Activated CD8-positive, alpha-beta T cell treated with anti-CD3 and anti-CD28 coated beads, Interleukin-2, amount 10 ng/mL, durations not matched to agents 7 days and 5 days (primary cell): ENCODE data around the gene AMPH. TPM values are rescaled to one million over a fixed set of nuclear protein-coding genes. Genes with fewer than 3 reads are reported as not detected.
"Not testable (repeated sequence)": the region's sequence is repeated elsewhere in the genome, so short reads cannot be mapped to it uniquely, and the experiment has no call there.

Source experiments
- ATAC-seq: fragments of 150-1000 bp; cut with Tn5 transposase; one replicate; pipeline ENCODE4 v1.10.0; 2021; ENCODE audit warnings: moderate library complexity
- CTCF ChIA-PET: fragments of 350-600 bp; sonication (Branson Sonifier 250); formaldehyde crosslinking; loops from one replicate; lab custom pipeline; 2021; ENCODE audit warnings: antibody characterized with exemption; lab: Charles Lee
- POLR2A ChIA-PET: fragments of 350-600 bp; sonication (Branson Sonifier 250); formaldehyde crosslinking; loops from one replicate; lab custom pipeline; 2021; ENCODE audit warnings: antibody characterized with exemption; lab: Charles Lee
- DNase-seq: peaks from one replicate; pipeline ENCODE4 v3.0.0-alpha.2; 2020
- H3K27ac Mint-ChIP-seq: one replicate; pipeline ENCODE4 v1.8.0; 2021; ENCODE audit warnings: mild to moderate bottlenecking, mixed read lengths
- H3K27me3 Mint-ChIP-seq: one replicate; pipeline ENCODE4 v1.8.0; 2021; ENCODE audit warnings: low read depth, mixed read lengths
- H3K36me3 Mint-ChIP-seq: one replicate; pipeline ENCODE4 v1.8.0; 2021; ENCODE audit warnings: low read depth, mixed read lengths
- H3K4me1 Mint-ChIP-seq: one replicate; pipeline ENCODE4 v1.8.0; 2021; ENCODE audit warnings: low read depth, mixed read lengths
- H3K4me3 Mint-ChIP-seq: one replicate; pipeline ENCODE4 v1.8.0; 2021; ENCODE audit warnings: mild to moderate bottlenecking, mixed read lengths
- H3K9me3 Mint-ChIP-seq: one replicate; pipeline ENCODE4 v1.8.0; 2022; ENCODE audit warnings: mixed read lengths; ENCODE audit not compliant: insufficient read depth
- total RNA-seq, 2 experiments: library from RNA; stranded (reverse); gene quantifications; one replicate each; pipeline ENCODE4 v1.2.3, GENCODE V29; 2021

AMPH gene
- total RNA-seq, 2 experiments from 2014 or later, result not detected

DNA sequence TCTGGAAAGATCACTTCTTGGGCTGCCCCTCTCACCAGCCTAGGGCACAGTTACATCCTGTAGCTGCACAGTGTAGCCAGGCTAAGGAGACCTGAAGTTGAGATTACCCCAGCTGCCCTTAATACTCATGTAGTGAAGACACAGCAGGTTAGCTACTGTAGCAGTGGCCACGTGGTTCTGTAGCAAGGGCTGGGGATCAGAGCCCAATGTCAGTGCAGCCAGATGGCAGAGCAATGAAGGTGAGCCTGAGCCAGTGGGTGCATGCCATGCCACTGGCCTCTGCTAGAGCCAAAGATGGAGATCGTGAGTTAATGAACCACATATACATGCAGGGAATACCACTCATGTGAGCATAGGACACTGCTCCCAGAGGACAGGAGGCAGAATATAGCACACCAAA lies 15.5 kb downstream of the AMPH start:
- no peaks in the 10 kb centered on the region for H3K9me3 Mint-ChIP-seq
- no peak overlapping the region for H3K27ac Mint-ChIP-seq
- ChIA-PET CTCF (interaction anchor here (1.6 kb wide), 1 partner anchor 217 kb away, joined by 3 read pairs; no protein-coding TSS in a partner anchor), POLR2A (no interaction called here)
- H3K4me3 Mint-ChIP-seq, result no peak overlapping the region
- DNase-seq (no peak), ATAC-seq (no peak)
- no peaks in the 10 kb centered on the region for H3K4me1 Mint-ChIP-seq
- no peaks in the 10 kb centered on the region for H3K36me3 Mint-ChIP-seq
- peaks cover 16% of the 10 kb centered on the region for H3K27me3 Mint-ChIP-seq

DNA sequence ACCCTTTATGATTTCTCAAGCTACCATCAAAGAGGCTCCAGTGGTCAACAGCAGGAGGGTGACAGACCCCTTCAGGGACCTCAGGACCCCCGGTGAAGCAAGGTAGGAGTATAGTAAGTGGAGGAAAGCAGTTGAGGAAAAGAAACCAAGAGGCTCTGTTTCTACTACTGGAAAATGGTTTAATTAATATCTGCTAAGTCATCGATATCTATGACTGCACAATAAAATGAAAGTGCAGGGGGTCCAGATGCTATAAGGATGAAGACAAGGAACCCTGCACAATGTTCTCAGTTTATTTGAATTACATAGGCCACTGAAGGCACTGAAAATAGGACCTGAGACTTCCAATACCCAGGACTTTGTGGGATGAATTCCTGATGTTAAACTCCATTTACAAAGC lies 23.7 kb downstream of the AMPH start:
- Mint-ChIP-seq H3K4me3 (no peak overlapping the region), H3K27me3 (peaks cover 7% of the 10 kb centered on the region), H3K9me3 (no peaks in the 10 kb centered on the region), H3K27ac (no peak overlapping the region), H3K36me3 (no peaks in the 10 kb centered on the region), H3K4me1 (no peaks in the 10 kb centered on the region)
- ATAC-seq (no peak), DNase-seq (no peak)
- CTCF ChIA-PET, result interaction anchor here (0.6 kb wide), 1 partner anchor 939 kb away, joined by 3 read pairs; no protein-coding TSS in a partner anchor
- POLR2A ChIA-PET, result no interaction called here

DNA sequence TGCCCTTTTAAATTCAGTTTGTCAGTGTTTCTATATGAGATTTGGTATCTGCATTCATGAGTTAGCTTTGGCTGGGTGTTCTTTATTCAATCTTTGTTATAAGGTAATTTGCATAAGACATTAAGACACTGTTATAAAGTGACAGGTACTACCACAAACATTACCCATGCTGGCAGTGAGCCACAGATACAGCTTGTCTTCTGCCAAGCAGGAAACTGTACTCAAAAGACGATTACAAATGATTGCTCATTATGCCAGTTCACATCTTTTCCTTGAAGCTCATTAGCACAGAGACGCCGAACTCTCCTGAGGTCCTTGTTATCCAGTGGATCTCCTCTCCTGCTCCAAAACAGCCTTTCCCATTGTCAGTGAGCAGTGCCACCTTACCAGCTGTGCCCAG lies 30.4 kb downstream of the AMPH start:
- Mint-ChIP-seq H3K4me3 (no peak overlapping the region), H3K27me3 (no peaks in the 10 kb centered on the region), H3K9me3 (no peaks in the 10 kb centered on the region), H3K27ac (no peak overlapping the region), H3K4me1 (no peaks in the 10 kb centered on the region), H3K36me3 (no peaks in the 10 kb centered on the region)
- ATAC-seq, result no peak
- ChIA-PET POLR2A (interaction anchor here (0.6 kb wide), 1 partner anchor 32 kb away, joined by 3 read pairs; no protein-coding TSS in a partner anchor), CTCF (no interaction called here)
- DNase-seq, result no peak

DNA sequence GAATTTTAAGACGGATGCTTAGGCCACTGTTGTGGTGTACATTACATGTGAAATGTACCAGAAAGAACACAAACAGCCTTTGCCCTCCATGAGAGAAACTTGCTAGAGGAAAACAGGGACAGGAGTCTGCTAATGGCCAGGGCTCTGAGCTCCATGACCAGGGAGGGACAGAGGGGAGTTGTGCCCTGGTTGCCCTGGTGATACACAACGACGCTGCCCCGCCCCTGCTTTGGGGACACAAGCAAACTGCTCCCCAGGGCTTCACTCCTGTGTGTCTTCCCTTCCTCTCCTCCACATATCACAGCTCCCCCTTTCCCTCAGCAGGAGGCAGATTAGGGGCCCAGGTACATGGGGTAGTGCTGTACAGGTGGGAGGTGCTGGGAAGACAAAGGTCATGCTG lies 36.2 kb downstream of the AMPH start:
- H3K27me3 Mint-ChIP-seq, result peaks cover 3% of the 10 kb centered on the region
- no peak for ATAC-seq
- no peak for DNase-seq
- ChIA-PET POLR2A (no interaction called here), CTCF (no interaction called here)
- H3K36me3 Mint-ChIP-seq, result no peaks in the 10 kb centered on the region
- no peak overlapping the region for H3K4me3 Mint-ChIP-seq
- H3K9me3 Mint-ChIP-seq, result no peaks in the 10 kb centered on the region
- H3K27ac Mint-ChIP-seq, result no peak overlapping the region
- no peaks in the 10 kb centered on the region for H3K4me1 Mint-ChIP-seq

DNA sequence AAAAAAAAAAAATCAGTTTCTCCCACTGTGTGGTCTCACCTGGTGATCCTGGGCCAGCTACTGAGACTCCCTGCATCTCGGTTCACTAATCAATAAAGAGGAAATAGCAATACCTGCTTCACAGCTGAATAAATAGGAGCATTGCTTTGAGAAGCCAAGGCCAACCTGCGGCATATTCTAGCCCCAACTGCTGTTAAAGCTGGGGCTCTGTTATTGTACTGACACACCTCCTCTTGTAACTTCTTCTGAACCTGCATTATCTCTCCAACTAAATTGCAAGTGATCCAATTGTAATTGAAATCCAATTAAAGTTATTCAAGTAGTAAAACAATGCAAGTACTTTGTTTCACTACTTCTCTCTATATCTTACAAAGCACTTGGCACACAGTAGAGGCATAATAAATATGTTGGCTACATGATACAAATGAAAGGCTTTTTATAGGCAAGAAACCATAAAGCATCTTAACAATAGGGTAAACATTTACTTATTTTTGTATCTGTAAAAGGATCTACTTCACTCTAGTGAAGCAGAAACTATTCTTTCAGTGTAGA lies 38.4 kb downstream of the AMPH start:
- no peaks in the 10 kb centered on the region for H3K9me3 Mint-ChIP-seq
- H3K36me3 Mint-ChIP-seq, result no peaks in the 10 kb centered on the region
- no peak overlapping the region for H3K4me3 Mint-ChIP-seq
- no peak for ATAC-seq
- ChIA-PET CTCF (no interaction called here), POLR2A (interaction anchor here (0.6 kb wide), 1 partner anchor 9 kb away, joined by 3 read pairs; no protein-coding TSS in a partner anchor)
- H3K4me1 Mint-ChIP-seq, result no peaks in the 10 kb centered on the region
- H3K27me3 Mint-ChIP-seq, result peaks cover 3% of the 10 kb centered on the region
- DNase-seq, result no peak
- H3K27ac Mint-ChIP-seq, result no peak overlapping the region

DNA sequence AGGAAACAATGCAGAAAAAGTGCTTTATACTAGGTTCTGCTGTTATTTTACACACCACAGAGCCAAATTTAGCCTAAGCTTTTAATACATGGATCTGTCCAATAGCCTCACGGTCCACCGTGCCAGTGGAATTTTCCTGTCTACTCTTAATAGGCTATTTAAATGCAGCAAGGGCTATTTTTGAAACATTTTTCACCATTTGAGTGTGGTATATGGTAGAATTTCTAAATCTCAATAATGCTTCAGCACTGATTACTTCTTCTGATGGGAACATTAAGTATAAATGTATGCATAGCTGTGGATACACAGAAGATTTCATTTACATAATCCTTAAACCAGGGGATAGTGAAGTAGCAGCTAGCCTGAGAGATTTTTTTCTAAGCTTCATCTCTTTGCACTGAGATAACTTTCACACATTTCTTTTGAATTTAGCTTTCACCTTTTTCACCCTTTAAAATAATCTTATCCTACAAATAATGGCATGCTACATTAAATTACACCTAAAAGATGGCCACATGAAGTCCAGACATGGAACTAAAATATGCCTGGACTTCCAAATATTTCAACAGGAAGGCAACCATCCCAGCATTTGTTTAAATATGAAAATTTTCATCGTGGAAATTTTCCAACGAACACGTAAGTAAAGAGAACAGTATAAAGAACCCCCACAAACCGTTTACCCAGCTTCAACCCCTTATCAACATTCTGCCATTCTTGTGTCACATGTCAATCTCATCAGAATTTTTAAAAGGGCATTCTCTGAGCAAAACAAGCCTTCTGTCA lies 45.4 kb downstream of the AMPH start:
- Mint-ChIP-seq H3K27me3 (peaks cover 6% of the 10 kb centered on the region), H3K9me3 (no peaks in the 10 kb centered on the region), H3K4me3 (no peak overlapping the region), H3K36me3 (no peaks in the 10 kb centered on the region), H3K27ac (no peak overlapping the region), H3K4me1 (no peaks in the 10 kb centered on the region)
- ChIA-PET POLR2A (no interaction called here), CTCF (no interaction called here)
- ATAC-seq, result no peak
- DNase-seq, result no peak

DNA sequence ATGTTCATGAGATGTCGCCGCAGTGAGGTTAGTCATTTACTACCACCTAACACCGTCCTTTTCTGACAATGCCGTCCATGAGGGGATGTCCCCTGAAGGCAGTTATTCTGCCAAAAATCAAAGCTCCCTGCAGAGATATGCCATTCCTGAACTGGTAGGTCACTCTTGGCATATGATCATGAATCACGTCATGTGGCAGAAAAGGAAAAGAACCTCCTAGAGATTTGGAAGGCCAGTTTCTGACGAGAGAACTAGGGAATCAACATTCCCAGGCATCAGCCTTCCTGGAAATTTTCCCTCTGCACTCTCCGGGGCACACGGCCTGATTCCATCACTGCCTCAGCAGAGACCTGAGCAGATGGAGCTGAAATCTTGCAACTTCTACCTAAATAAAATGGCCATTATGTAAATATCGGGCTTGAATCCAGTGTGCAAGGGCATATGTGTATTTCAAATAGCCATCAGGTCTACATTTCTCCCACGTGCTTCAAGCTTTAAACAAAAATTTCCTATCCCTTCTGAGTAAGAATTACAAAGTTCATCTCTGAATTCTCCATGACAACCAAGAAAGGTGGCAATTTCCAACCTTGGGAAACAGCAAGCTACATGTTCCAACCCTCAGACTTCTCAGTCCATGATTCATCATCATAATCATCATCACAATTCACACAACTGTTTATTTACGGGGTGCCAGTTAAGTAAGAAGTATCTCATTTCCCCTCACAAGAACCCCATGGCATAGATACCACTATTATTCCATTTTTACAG lies 46.5 kb downstream of the AMPH start:
- CTCF ChIA-PET, result no interaction called here
- Mint-ChIP-seq H3K27ac (no peak overlapping the region), H3K4me3 (no peak overlapping the region), H3K36me3 (no peaks in the 10 kb centered on the region), H3K4me1 (no peaks in the 10 kb centered on the region), H3K9me3 (no peaks in the 10 kb centered on the region), H3K27me3 (peaks cover 9% of the 10 kb centered on the region)
- DNase-seq (no peak), ATAC-seq (no peak)
- POLR2A ChIA-PET, result no interaction called here

DNA sequence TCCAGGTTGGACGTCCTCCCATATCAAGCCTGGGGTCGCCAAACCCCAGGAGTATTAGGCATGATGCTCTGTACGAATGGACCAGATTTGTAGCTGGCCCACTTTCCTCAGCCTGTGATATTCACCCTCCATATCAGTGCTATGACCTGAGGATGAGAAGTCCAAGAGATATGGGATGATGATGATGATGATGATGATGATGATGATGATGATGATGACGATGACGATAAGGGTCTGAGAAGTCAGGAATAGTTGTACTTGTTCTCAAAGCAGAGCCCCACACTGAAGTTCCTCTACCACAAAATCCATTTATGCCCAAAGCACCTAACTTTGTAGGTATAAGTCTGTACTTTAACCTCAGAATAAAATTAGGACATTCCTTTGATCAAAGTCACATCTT lies 50.7 kb downstream of the AMPH start:
- Mint-ChIP-seq H3K9me3 (peaks cover 5% of the 10 kb centered on the region), H3K27me3 (peaks cover 7% of the 10 kb centered on the region), H3K36me3 (no peaks in the 10 kb centered on the region), H3K4me1 (no peaks in the 10 kb centered on the region), H3K27ac (no peak overlapping the region), H3K4me3 (no peak overlapping the region)
- ChIA-PET CTCF (no interaction called here), POLR2A (no interaction called here)
- ATAC-seq (no peak), DNase-seq (no peak)

DNA sequence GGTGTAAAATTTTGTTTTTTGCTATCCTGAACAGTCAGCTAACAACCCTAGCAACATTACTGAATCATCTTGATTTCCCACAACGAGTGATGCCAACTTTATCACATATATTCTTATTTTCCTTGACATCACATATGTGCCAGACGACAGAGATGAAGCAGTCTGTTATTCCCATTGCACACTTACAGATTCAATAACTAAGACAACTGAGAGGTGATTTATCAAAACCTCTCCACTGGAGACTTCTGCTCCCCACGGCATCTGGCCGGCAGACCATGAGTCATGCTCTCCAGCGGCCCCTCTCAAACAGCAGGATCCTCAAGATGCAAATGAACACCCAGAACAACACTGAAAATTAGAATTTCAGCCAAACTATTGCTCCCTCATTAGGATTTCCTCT lies 57.1 kb downstream of the AMPH start:
- ChIA-PET POLR2A (no interaction called here), CTCF (no interaction called here)
- Mint-ChIP-seq H3K27me3 (peaks cover 3% of the 10 kb centered on the region), H3K4me1 (no peaks in the 10 kb centered on the region), H3K4me3 (no peak overlapping the region), H3K36me3 (no peaks in the 10 kb centered on the region), H3K9me3 (peaks cover 5% of the 10 kb centered on the region), H3K27ac (no peak overlapping the region)
- DNase-seq (no peak), ATAC-seq (no peak)

DNA sequence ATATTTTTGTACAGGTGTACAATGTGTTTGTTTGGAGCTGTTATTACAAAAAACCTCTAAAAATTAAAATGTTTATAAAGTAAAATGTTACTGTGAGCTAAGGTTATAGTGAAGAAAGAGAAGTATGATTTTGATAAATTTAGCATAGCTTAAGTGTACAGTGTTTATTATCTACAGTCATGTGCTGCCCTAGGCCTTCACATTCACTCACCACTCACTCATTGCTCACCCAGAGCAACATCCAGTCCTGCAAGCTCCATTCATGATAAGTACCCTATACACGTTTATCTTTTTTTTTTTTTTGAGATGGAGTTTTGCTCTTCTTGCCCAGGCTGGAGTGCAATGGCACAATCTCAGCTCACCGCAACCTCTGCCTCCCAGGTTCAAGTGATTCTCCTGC lies 59.6 kb downstream of the AMPH start:
- POLR2A ChIA-PET, CTCF ChIA-PET, ATAC-seq, H3K4me1 Mint-ChIP-seq, DNase-seq, H3K27me3 Mint-ChIP-seq, H3K27ac Mint-ChIP-seq, H3K4me3 Mint-ChIP-seq, H3K36me3 Mint-ChIP-seq, H3K9me3 Mint-ChIP-seq: not testable (repeated sequence)

DNA sequence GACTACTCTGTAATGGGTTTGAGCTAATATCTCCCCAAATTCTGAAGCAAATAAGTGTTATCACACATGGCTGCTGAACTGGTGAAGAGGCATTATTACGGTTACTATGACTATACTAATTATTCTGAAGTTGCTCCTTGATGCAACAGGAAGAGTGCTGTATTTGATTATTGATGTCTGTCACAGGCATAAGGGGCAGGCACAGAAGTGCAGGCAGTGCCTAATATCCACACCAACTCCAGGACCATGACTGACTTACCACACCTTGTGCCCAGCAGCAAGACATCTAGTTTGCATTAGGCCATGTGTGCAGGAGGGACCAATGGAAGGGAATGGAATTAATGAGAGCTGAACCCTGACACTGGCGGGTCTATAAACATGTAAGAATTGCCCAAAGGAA lies 62.7 kb downstream of the AMPH start:
- ChIA-PET POLR2A (no interaction called here), CTCF (no interaction called here)

DNA sequence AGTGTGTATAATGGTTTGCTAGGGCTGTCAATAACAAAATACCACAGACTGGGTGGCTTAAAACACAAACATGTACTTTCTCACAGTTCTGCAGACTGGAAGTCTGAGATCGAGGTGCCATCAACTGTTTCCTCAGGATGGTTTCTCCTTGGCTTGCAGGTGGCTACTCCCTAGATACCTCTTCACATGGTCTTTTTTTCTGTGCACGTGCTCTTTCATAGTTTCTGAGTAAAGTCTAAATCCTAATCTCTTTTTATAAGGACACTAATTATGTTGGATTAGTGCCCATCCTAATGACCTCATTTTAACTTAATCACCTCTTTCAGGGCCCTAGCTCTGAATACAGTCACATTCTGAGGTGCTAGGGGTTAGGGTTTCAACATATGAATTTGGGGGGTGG lies 65.9 kb downstream of the AMPH start:
- Mint-ChIP-seq H3K4me3 (no peak overlapping the region), H3K27me3 (peaks cover 4% of the 10 kb centered on the region), H3K36me3 (no peaks in the 10 kb centered on the region), H3K4me1 (no peaks in the 10 kb centered on the region), H3K9me3 (no peaks in the 10 kb centered on the region), H3K27ac (no peak overlapping the region)
- POLR2A ChIA-PET, result no interaction called here
- CTCF ChIA-PET, result no interaction called here
- DNase-seq (no peak), ATAC-seq (no peak)

More for the DNA sequence above, 62.7 kb downstream of the AMPH start:
- H3K27me3 Mint-ChIP-seq, result peaks cover 4% of the 10 kb centered on the region
- H3K4me3 Mint-ChIP-seq, result no peak overlapping the region
- ATAC-seq (no peak), DNase-seq (no peak)
- H3K9me3 Mint-ChIP-seq, result no peaks in the 10 kb centered on the region
- no peak overlapping the region for H3K27ac Mint-ChIP-seq
- H3K36me3 Mint-ChIP-seq, result no peaks in the 10 kb centered on the region
- no peaks in the 10 kb centered on the region for H3K4me1 Mint-ChIP-seq
